Panc1 (cell line): Measurements from ENCODE around the gene EIF4G3. TPM values are rescaled to one million over a fixed set of nuclear protein-coding genes. Genes with fewer than 3 reads are reported as not detected.

Source experiments
- ATAC-seq: fragments of 200-7000 bp; cut with Tn5 transposase; 2 replicates; pipeline ENCODE4 v1.9.1; 2020; ENCODE audit warnings: mild to moderate bottlenecking, moderate library complexity
- BruUV-seq: library from RNA; stranded (reverse); fragments of 400-500 nt; replicated peaks from 2 replicates; lab custom pipeline; 2021; lab: Mats Ljungman, UMichigan
- CTCF ChIA-PET: fragments of 300-600 bp; sonication (Branson Sonifier 250); formaldehyde crosslinking; loops from one replicate; lab custom pipeline; 2022; ENCODE audit warnings: antibody characterized with exemption; lab: Charles Lee
- POLR2A ChIA-PET: fragments of 300-600 bp; sonication (Branson Sonifier 250); formaldehyde crosslinking; loops from one replicate; lab custom pipeline; 2022; ENCODE audit warnings: antibody characterized with exemption; lab: Charles Lee
- DNase-seq: peaks from one replicate; pipeline ENCODE4 v3.0.0-alpha.2; 2010; ENCODE audit warnings: low read depth, low spot score
- H3K27ac ChIP-seq: 2 replicates; pipeline ENCODE4 v1.5.1; 2011; ENCODE audit warnings: mild to moderate bottlenecking, low read length, inconsistent platforms
- H3K27me3 ChIP-seq: fragments of 200-500 bp; sonication (Bioruptor generic); 2 replicates; pipeline ENCODE4 v1.6.0; 2014; ENCODE audit warnings: low read length, inconsistent platforms; ENCODE audit not compliant: control insufficient read depth, insufficient read depth
- H3K36me3 ChIP-seq: fragments of 200-500 bp; sonication (Bioruptor generic); 2 replicates; pipeline ENCODE4 v1.5.1; 2014; ENCODE audit warnings: inconsistent platforms, mild to moderate bottlenecking, low read length, moderate library complexity; ENCODE audit not compliant: control insufficient read depth, insufficient read depth
- H3K4me1 ChIP-seq: 2 replicates; pipeline ENCODE4 v1.5.1; 2011; ENCODE audit warnings: inconsistent platforms, mild to moderate bottlenecking, low read length, moderate library complexity; ENCODE audit not compliant: control insufficient read depth, insufficient read depth
- H3K4me3 ChIP-seq, 2 experiments: 2 replicates each; pipeline ENCODE4 v1.5.1; 2011 to 2012; ENCODE audit warnings: low read depth in 2 of 2, low read length in 2 of 2, mild to moderate bottlenecking in 2 of 2, inconsistent platforms in 1 of 2, moderate library complexity in 1 of 2
- H3K9me3 ChIP-seq: fragments of 200-500 bp; sonication (Bioruptor generic); 2 replicates; pipeline ENCODE4 v1.5.1; 2014; ENCODE audit warnings: low read depth, mild to moderate bottlenecking, inconsistent platforms, low read length, moderate library complexity; ENCODE audit not compliant: control insufficient read depth, insufficient read depth
- POLR2AphosphoS5 ChIP-seq: IDR thresholded peaks from 2 replicates; pipeline ENCODE4 v1.6.1; 2012; ENCODE audit warnings: mild to moderate bottlenecking, low read depth, low read length, moderate library complexity
- SIN3A ChIP-seq: IDR thresholded peaks from 2 replicates; pipeline ENCODE4 v1.6.1; 2012; ENCODE audit warnings: low read depth, mild to moderate bottlenecking, low read length, moderate library complexity, borderline replicate concordance; ENCODE audit not compliant: insufficient read depth
- TCF7L2 ChIP-seq: IDR thresholded peaks from 2 replicates; pipeline ENCODE4 v1.6.1; 2011; ENCODE audit warnings: mild to moderate bottlenecking, low read depth, low read length, inconsistent platforms
- in situ Hi-C: cut with HindIII; loops from 2 replicates; pipeline ENCODE4 v1.10.0; 2016; ENCODE audit warnings: low sequenced_read_pairs, low pct_unique_long_range_greater_than_20kb
- intact Hi-C: fragments of 100-400 bp; cut with micrococcal nuclease; formaldehyde crosslinking; loops from one replicate; pipeline ENCODE4 v1.10.0; 2022; ENCODE audit not compliant: unreplicated experiment
- total RNA-seq: library from RNA; stranded (reverse); gene quantifications from one replicate; pipeline ENCODE4 v1.2.1, GENCODE V29; 2021; ENCODE audit not compliant: unreplicated experiment
- TF ChIP-seq, protein P1 (sequence below), 2 experiments: IDR thresholded peaks; 2 replicates each; pipeline ENCODE4 v1.6.1; 2011 to 2012; ENCODE audit warnings: low read depth in 2 of 2, control low read depth in 1 of 2, low read length in 1 of 2, mild to moderate bottlenecking in 1 of 2, moderate library complexity in 1 of 2; ENCODE audit not compliant: insufficient read depth in 1 of 2
- TF ChIP-seq, protein P2 (sequence below): fragments of 450-650 bp; IDR thresholded peaks from 2 replicates; pipeline ENCODE4 v1.5.1; 2017; ENCODE audit warnings: mild to moderate bottlenecking

The EIF4G3 gene
- total RNA-seq, 1 experiment from 2014 or later = 78.6 TPM

DNA sequence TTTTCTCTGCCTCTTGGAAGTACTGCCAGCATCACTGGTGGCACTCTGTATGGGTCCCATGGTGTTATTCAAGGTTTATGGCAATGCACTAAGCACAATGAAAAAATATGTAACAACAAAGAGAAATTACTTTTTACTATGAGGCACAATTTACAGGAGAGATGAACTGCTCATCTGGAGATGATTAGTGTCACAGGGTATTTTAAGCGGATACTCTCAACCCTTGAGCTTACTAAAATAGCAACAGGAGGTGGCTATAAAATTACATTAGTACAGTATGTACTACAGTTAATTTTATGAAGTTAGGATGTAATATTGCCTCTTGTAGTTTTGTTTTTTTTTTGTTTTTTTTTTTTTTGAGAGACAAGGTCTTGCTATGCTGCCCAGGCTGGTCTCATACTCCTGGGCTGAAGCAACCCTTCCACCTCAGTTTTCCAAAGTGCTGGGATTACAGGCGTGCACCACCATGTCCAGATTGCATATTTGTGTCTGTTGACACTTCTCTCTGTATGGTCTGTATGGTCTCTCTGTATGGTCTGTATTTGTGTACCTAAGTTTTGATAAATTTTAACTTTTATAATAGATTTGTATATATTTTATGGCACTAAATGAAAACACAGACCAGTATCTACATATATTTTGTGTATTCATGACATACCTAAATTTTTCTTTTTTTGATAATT, 214.0 kb downstream of the EIF4G3 start:
- in situ Hi-C loops (no loop called here), intact Hi-C loops (no loop called here)
- DNase-seq = no peak

DNA sequence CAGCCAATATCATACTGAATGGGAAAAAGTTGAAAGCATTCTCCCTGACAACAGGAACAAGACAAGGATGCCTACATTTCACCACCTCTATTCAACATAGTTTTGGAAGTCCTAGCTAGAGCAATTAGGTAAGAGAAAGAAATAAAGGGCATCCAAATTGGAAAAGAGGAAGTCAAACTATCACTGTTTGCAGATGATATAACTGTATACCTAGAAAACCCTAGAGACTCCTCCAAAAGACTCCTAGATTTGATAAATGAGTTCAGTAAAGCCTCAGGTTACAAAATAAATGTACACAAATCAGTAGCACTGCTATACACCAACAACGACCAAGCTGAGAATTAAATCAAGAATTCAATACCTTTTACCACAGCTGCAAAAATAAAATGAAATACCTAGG, 218.3 kb downstream of the EIF4G3 start:
- no peak for ATAC-seq
- ChIA-PET CTCF (no interaction called here), POLR2A (no interaction called here)
- Histone ChIP-seq H3K27me3 (no peaks in the 10 kb centered on the region), H3K4me3 (no peak overlapping the region), H3K27ac (no peak overlapping the region), H3K36me3 (no peaks in the 10 kb centered on the region), H3K4me1 (no peaks in the 10 kb centered on the region), H3K9me3 (no peaks in the 10 kb centered on the region)
- TF ChIP-seq, protein P1, sequence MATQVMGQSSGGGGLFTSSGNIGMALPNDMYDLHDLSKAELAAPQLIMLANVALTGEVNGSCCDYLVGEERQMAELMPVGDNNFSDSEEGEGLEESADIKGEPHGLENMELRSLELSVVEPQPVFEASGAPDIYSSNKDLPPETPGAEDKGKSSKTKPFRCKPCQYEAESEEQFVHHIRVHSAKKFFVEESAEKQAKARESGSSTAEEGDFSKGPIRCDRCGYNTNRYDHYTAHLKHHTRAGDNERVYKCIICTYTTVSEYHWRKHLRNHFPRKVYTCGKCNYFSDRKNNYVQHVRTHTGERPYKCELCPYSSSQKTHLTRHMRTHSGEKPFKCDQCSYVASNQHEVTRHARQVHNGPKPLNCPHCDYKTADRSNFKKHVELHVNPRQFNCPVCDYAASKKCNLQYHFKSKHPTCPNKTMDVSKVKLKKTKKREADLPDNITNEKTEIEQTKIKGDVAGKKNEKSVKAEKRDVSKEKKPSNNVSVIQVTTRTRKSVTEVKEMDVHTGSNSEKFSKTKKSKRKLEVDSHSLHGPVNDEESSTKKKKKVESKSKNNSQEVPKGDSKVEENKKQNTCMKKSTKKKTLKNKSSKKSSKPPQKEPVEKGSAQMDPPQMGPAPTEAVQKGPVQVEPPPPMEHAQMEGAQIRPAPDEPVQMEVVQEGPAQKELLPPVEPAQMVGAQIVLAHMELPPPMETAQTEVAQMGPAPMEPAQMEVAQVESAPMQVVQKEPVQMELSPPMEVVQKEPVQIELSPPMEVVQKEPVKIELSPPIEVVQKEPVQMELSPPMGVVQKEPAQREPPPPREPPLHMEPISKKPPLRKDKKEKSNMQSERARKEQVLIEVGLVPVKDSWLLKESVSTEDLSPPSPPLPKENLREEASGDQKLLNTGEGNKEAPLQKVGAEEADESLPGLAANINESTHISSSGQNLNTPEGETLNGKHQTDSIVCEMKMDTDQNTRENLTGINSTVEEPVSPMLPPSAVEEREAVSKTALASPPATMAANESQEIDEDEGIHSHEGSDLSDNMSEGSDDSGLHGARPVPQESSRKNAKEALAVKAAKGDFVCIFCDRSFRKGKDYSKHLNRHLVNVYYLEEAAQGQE (IDR thresholded peaks at IDR 0.05; ENCODE audit: insufficient read depth in 1 of 2, low read depth in 2 of 2, low read length in 1 of 2) = no peak
- TF ChIP-seq SIN3A (no peak), TCF7L2 (no peak), POLR2AphosphoS5 (no peak)
- TF ChIP-seq, protein P2, sequence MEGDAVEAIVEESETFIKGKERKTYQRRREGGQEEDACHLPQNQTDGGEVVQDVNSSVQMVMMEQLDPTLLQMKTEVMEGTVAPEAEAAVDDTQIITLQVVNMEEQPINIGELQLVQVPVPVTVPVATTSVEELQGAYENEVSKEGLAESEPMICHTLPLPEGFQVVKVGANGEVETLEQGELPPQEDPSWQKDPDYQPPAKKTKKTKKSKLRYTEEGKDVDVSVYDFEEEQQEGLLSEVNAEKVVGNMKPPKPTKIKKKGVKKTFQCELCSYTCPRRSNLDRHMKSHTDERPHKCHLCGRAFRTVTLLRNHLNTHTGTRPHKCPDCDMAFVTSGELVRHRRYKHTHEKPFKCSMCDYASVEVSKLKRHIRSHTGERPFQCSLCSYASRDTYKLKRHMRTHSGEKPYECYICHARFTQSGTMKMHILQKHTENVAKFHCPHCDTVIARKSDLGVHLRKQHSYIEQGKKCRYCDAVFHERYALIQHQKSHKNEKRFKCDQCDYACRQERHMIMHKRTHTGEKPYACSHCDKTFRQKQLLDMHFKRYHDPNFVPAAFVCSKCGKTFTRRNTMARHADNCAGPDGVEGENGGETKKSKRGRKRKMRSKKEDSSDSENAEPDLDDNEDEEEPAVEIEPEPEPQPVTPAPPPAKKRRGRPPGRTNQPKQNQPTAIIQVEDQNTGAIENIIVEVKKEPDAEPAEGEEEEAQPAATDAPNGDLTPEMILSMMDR = no peak
- intact Hi-C loops (no loop called here), in situ Hi-C loops (no loop called here)
- no TSS peak for BruUV-seq
- no peak for DNase-seq

More for the DNA sequence above, 214.0 kb downstream of the EIF4G3 start:
- no TSS peak for BruUV-seq
- CTCF ChIA-PET = no interaction called here
- Histone ChIP-seq H3K36me3 (no peaks in the 10 kb centered on the region; the same call in 1 of the 2 replicates), H3K27me3 (no peaks in the 10 kb centered on the region), H3K4me1 (no peaks in the 10 kb centered on the region), H3K9me3 (no peaks in the 10 kb centered on the region), H3K27ac (no peak overlapping the region), H3K4me3 (no peak overlapping the region)
- TF ChIP-seq, protein P2 = no peak
- TF ChIP-seq TCF7L2 = no peak
- TF ChIP-seq SIN3A = no peak
- TF ChIP-seq, protein P1 (IDR thresholded peaks at IDR 0.05; ENCODE audit: insufficient read depth in 1 of 2, low read depth in 2 of 2, low read length in 1 of 2) = no peak
- no peak for TF ChIP-seq POLR2AphosphoS5
- no peak for ATAC-seq
- POLR2A ChIA-PET = interaction anchor here (0.6 kb wide), 1 partner anchor 19 kb away, joined by 13 read pairs; no protein-coding TSS in a partner anchor
